Measurements from ENCODE around the gene SEC24A.

DNA sequence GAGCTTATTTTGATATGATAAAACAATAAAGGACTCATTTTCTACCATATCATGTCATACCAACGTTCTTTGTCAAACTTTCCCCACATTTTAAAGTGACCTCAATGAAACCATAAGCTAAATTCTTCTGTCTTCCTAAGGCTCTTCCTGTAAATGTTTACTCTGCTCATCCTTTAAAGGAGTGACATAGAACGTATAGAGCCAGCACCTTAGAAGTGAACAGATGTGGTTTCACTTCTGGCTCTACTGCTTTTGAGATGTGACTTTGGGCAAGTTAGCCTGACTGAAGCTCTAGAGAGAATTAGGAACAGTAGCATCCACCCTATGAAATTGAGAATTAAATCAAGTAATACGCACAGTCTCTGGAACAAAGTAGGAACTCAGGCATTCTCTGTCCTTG, 40.0 kb upstream of the SEC24A start:
- TF ChIP-seq CTCF (IDR thresholded peaks at IDR 0.05 in 4 of 5, conservative IDR thresholded peaks at IDR 0.05 in 1 of 5): no peak
- no peak for TF ChIP-seq POLR2A (IDR thresholded peaks at IDR 0.05)
